Mammary microvascular endothelial cell (primary cell): ENCODE data around the gene CTTNBP2. TPM values are rescaled to one million over a fixed set of nuclear protein-coding genes. Genes with fewer than 3 reads are reported as not detected.

Experiments used
- total RNA-seq: library from RNA; depleted of rRNA; stranded (reverse); fragments of >200 nt; gene quantifications from 2 replicates; pipeline ENCODE4 v1.2.3, GENCODE V29; 2015

CTTNBP2 gene, protein sequence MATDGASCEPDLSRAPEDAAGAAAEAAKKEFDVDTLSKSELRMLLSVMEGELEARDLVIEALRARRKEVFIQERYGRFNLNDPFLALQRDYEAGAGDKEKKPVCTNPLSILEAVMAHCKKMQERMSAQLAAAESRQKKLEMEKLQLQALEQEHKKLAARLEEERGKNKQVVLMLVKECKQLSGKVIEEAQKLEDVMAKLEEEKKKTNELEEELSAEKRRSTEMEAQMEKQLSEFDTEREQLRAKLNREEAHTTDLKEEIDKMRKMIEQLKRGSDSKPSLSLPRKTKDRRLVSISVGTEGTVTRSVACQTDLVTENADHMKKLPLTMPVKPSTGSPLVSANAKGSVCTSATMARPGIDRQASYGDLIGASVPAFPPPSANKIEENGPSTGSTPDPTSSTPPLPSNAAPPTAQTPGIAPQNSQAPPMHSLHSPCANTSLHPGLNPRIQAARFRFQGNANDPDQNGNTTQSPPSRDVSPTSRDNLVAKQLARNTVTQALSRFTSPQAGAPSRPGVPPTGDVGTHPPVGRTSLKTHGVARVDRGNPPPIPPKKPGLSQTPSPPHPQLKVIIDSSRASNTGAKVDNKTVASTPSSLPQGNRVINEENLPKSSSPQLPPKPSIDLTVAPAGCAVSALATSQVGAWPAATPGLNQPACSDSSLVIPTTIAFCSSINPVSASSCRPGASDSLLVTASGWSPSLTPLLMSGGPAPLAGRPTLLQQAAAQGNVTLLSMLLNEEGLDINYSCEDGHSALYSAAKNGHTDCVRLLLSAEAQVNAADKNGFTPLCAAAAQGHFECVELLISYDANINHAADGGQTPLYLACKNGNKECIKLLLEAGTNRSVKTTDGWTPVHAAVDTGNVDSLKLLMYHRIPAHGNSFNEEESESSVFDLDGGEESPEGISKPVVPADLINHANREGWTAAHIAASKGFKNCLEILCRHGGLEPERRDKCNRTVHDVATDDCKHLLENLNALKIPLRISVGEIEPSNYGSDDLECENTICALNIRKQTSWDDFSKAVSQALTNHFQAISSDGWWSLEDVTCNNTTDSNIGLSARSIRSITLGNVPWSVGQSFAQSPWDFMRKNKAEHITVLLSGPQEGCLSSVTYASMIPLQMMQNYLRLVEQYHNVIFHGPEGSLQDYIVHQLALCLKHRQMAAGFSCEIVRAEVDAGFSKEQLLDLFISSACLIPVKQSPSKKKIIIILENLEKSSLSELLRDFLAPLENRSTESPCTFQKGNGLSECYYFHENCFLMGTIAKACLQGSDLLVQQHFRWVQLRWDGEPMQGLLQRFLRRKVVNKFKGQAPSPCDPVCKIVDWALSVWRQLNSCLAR (N-terminal part only)
- 0.27 TPM in 1 of 2 replicates, not detected in the other for total RNA-seq

DNA sequence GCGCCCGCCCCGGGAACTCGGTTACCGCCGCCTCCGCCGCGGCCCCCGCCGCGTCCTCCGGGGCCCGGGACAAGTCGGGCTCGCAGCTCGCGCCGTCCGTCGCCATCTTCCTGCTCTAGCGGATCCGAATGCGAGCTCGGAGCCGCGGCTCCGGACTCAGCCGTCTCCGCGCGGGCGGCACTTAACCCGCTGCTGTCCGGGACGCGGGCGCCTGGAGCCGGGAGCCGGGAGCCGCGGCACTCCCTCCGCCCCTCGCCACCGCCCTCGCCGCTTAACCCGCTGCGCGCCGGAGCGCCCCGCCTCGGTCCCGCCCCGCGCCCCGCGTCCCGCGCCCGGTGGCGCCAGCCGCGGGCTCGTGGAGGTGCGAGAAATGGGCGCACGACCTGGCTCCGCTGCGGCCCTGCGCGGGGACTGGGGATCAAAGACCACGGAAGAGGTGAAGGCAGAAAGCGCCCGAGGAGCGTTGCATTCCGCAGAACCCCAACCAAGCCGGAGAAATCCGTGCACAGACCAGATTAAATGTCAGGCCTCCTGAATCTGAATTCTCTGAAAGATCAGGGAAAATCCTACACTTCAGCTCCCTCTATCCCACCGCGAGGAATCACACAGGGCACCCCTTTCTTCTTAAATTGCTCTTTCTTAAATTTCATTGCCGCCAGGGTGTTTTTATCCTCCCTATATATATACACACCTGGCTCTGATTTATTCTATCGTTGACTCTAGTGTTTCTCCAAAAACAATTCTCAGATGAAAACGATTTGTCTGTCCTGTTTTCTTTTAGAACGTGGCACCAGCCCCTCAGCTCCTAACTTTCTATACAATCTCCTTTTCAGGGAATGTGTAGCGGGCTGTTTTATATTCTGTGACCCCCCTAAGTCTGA is at the start of gene CTTNBP2:
Gene CTTNBP2, minus strand, starts transcription at position 132 of the 881 bp plus-strand sequence. Its CDS starts 26 bp downstream, at position 106.

